GM18502 (cell line): Measurements from ENCODE around the gene LTF.

Experiments used
- ATAC-seq: cut with Tn5 transposase; IDR thresholded peaks from one replicate; pipeline ENCODE4 v1.9.1; 2021; ENCODE audit warnings: mild to moderate bottlenecking; ENCODE audit not compliant: unreplicated experiment, poor library complexity

The LTF gene

DNA sequence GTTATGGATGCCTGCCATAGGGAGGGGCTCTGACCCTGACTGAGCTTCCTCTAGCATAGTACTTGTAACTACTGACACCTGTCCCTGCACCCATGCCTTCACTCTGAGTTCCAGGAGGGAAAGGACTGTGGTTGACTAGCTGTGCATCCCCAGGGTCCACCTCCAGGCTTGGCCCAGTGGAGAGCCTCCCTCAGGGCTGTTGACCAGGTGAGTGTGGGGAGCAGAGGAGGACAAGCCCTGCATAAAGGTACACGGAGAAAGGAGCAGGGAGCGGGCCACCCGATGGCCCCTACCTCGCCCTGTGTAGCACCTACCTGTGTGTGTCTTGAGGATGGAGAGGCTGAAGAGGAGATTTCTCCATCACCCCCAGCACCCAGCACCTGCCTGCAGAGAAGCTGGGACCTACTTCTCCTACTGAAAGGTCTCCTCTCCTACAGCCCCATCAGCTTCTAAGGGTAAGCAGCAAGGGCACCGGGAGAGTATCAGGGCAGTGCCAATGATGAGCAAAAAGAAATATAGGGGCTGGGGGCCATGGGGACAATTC, 6.7 kb upstream of the LTF start:
- ATAC-seq, result no peak

- no peak for ATAC-seq
These were observed 6.1 kb upstream of the LTF start for GRCh38 chr3:46470831-46471230.

DNA sequence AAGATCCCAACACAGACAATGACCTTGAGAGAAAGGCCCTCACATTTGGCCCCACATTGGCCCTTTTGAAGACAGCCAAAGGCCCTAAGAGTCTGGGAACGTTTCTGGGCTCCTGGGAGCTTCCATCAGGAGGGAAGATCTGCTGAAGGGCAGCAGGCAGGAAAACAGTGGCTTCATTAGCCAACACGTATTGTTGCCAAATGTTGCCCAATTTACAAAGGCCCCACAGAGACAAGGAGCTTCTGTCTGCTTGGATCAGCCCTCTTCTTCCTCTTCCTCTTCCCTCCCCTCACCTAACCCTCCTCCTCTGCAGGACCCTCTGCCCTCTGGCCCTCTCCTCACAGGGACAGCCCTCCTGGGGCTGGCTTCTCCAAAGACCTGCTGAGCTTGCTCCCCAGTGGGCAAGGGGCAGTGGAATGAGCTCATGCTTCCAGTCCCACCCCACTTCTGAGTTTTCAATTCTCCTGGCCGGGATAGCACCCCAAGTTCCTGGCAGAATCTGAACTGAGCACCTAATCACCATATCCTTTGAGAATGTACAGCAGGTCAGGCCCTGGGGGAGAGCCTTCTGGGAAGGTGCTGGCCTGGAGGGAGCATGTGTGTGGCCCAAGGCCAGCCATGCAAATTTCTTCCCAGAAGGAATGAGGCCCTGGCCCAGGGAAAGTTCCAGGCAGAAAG, 5.1 kb upstream of the LTF start:
- no peak for ATAC-seq

DNA sequence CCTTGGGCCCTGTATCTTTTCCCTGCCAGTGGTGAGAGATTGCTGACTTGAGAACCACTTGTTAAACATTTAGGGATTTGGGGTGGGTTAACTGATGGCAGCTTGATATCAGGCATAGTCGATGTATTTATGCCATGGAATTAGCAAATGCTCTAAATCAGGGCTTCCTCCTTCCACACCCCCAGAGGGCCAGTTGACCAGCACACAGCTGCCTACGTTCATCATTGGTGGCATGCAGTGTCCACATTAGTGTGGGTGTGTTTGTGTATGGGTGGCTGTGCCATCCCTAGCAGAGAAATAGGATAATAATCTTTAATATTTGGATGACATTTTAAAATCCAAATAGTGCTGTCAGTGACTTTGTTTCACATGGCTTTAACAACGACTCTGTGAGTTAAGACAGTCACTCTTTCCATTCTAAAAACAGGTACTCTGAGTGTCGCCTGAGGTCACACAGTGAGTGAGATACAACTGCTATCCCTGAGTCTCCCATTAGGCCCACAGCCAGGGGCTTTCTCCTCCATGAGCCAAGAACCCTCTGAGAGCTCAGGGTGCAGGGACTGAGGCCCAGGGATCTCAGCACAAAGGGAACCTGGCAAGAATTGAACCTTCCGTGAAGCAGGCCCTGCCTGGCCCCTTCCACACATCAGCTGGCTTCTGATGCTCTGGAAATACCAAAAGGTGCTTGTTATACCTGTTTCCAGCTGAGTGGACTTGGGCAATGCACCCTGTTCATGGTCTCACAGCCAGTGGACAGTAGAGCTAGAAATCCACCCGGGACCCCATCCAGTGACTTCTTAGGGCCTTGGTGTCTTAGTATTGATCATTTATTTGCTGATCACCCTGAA, 4.3 kb upstream of the LTF start:
- no peak for ATAC-seq

- no peak for ATAC-seq
These were observed 2.9 kb upstream of the LTF start for GRCh38 chr3:46467562-46467961.

DNA sequence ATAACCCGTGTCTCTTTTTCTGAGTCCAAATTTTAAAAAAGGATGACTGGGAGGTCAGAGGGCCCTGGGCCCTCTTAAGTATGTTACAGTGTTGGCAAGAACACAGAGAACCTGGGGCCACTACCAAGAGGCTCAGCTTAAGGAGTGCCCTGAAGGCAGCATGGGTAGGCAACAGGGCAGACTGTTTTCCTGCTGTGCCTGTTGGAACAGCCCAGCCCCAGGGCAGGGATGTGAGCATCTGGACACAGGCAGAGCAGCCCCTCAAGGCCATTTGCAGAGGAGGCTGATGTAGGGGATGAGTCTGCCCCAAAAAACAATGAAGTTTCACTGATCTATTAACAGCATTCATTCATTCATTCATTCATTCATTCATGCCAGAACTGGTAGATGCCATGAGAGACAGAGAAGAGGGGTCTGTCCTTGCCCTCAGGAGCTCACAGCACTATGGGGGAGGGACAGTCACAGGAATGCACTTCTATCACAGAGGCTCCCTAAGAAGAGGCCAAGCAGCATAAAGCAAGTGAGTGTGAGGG, 2.2 kb upstream of the LTF start:
- ATAC-seq, result no peak

GRCh38 chr3:46466273-46466672, 1.6 kb upstream of the LTF start:
- ATAC-seq, result no peak

DNA sequence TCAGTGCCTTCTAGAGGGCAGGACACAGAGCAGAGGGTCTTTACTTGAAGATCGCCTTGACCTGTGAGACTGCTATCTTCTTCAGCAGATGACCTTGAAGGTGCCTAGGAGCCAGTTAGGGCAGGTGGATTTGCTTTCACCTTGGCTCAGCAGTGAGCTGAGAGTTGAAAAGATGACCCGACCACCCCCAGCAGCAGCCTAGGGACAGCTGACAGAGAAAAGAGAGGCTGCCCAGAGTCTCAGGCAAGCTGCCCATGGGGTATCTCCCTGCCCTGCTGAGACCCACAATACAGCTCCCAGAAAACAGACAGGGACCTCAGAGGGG, 453 bp upstream of the LTF start:
- ATAC-seq, result no peak

DNA sequence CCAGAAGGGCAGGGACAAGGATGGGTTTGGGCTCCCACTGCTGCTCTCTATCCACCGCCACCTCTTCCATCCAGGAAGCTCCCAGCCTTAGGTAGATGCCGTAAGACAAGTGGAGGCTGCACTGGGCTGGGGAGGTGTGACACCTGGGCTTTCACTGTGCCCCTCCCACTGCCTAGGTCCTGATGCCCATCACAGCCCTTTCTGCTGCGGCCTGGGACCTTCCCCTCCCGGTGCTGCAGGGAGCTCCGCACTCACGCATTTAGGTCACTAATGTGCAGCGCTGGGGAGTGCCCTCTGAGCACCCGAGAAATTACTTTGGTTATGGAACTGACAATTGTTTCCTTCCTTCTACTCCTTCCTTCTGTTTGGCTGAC, 850 bp downstream of the LTF start:
- no peak for ATAC-seq

DNA sequence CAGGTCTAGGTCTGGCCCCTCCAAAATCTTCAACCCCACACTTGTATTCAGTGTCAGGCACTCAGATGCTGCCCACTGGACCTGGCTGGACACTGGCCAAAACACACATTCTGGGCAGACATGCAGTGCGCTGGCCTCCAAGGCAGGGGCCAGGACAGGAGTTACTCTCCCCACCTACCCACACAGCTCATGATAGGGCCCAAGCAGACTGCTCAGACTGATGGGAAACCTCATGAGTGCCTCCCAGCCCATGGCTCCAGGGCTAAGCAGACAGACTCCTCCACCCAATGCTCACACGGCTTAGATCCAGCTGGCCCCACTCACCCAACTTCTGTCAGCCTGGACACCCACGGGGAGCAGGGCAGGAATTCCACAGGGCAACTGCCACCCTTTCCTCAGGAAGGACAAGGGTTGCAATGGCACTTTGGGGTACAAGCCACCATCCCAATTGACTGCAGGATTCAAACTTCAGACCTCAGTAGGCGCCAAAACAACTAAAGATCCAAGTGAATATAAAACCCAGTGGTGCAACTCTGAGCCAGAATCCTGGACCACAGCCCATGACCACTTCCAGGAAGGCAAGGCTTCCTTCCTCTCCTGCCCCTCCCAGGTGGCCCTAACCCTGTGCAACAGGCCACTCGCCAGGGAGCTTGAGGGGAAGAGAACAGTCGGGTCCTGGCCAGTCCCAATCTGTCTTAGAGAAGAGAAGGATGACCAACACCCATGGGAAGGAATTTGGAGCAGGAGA, 1.4 kb downstream of the LTF start:
- ATAC-seq, result no peak

DNA sequence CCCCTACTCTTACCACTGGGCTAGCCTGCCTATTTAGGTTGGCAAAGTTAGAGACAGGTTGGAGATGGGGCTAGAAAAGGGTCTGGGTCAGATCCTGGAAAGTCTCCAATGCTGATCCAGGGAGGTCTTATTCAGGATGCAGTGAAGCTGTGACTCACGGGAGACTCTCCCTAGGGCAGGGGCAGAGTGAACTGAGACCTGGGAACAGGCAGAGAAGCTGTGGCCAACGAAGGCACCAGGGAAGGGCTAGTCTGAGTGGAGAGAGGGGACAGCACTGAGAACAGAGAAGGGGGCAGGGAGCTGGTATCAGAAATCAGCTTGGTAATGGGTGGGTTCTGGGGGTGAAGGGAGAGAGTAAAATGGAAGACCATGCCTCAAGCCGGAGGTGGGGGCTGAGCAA, 2.2 kb downstream of the LTF start:
- ATAC-seq, result no peak

DNA sequence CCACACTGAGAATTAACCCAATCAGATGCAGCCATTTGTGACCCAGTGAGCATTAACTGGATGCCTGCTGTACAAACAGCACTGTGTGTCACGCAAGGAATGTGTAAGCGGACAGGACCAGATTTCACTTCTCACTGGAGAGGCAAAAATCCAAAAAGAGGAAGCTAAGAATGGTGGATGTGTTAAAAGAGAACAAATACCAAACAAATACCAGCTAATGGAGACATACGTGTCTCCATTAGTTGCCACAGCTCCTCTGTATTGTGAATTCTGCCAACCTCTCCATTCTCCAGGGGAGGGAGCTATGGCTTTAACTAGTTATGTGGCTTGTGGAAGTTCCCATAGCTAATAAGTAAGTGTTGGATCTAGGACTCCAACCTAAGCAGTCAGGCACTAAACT, 2.6 kb downstream of the LTF start:
- ATAC-seq, result no peak

GRCh38 chr3:46460051-46460450, 4.7 kb downstream of the LTF start:
- ATAC-seq, result no peak

- no peak for ATAC-seq
These were observed 8.6 kb downstream of the LTF start for GRCh38 chr3:46456118-46456517.

DNA sequence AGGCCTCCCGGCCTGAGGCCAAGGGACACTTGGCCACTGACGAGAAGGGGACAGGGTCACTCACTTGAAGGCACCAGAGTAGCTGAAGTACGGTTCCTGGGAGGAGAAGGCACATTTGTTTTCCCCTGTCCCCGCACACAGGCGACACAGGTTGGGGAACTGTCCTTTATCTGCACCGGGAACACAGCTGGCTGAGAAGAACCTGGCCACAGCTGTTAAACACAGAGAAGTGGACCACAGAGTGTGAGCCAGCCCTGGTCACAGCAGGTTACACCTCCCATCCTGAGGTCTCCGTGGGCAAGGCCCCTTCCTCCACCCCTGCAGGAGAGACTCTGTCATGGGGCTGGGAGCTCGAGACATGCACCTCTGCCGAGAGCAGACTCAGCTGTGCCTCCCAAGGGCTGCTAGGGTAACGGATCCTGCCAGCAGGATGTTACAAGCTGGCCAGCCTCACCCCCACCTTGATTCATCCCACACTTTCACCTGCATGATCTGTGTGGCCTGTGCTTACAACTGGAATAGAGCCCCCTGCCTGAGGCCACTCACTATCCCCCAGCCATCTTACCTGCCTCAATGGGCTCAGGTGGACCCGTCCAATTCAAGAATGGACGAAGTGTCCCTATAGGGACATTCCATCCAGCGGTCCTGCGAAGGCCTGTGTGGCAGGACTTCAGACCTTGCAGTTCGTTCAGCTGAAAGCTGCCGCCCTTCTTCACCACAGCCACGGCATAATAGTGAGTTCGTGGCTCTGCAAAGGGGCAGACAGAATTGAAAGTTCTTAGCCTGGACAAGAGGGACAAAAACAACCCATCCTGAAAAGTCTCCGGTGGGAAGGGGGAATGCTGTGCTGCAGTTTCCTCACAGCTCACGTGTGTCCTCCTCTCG, 9.2 kb downstream of the LTF start:
- ATAC-seq, result no peak

GRCh38 chr3:46454606-46455005, 10.1 kb downstream of the LTF start:
- ATAC-seq, result no peak

GRCh38 chr3:46454209-46454595, 10.5 kb downstream of the LTF start:
- ATAC-seq, result no peak

DNA sequence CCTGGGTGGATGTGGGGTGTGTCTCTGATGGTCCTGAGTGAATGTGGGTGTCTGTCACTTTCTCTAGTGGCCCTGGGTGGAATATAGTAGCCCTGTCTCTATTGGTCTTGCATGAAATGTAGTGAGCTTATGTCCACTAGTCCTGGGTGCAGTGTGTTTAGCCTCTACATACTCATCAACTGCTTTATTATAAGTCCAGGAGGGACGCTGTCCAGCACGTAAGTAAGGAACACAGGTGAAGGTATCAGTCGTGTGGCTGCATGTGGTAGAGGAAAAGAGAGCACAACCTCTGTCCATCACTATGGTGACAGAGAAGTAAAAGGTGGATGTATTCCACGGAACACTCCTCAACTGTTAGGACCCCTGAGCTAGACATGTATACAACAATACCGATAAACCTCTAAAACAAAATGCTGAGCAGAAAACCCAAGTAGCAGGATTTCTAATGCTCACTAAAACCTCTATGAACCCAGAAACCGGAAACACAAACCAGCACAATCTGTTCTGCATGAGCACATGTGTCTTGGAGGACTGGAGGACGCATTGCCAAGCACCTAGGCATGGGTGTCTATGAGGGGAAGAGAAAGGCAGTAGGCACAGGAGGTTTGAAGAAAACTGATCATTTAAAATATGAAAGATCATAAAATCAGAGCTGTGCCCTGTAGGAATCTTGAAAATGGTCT, 11.0 kb downstream of the LTF start:
- ATAC-seq, result no peak

- ATAC-seq, result no peak
These were observed 14.8 kb downstream of the LTF start for GRCh38 chr3:46449755-46450552.
